K562 (cell line): ENCODE data around the gene CYB5D1. TPM values are rescaled to one million over a fixed set of nuclear protein-coding genes. Genes with fewer than 3 reads are reported as not detected.

Experiments used
- GMEB1 ChIP-seq: fragments of 250-450 bp; sonication (Bioruptor Pico); IDR thresholded peaks from 2 replicates; pipeline ENCODE4 v1.4.0; 2020; ENCODE audit warnings: mild to moderate bottlenecking
- MYBL2 ChIP-seq, 2 experiments: fragments of 450-650 bp in 1 of 2; sonication (generic) in 1 of 2; formaldehyde crosslinking in 1 of 2; IDR thresholded peaks; 2 replicates each; pipeline versions ENCODE4 v1.6.1 to v1.8.1; 2017 to 2022; ENCODE audit warnings: borderline replicate concordance in 1 of 2, inconsistent platforms in 1 of 2, low read depth in 1 of 2, mild to moderate bottlenecking in 1 of 2, missing genetic modification reagents in 1 of 2, moderate library complexity in 1 of 2
- THAP7 ChIP-seq: fragments of 250-450 bp; sonication (Bioruptor Pico); IDR thresholded peaks from 2 replicates; pipeline ENCODE4 v1.5.0; 2021
- ZBTB9 ChIP-seq: fragments of 450-650 bp; formaldehyde crosslinking; IDR thresholded peaks from 2 replicates; pipeline ENCODE4 v1.4.0; 2020; ENCODE audit warnings: mild to moderate bottlenecking, moderate library complexity
- ZNF280B ChIP-seq: fragments of 250-450 bp; sonication (Bioruptor Pico); IDR thresholded peaks from 2 replicates; pipeline ENCODE4 v1.5.1; 2021; ENCODE audit warnings: mild to moderate bottlenecking
- ZNF655 ChIP-seq: fragments of 250-450 bp; sonication (Bioruptor Pico); IDR thresholded peaks from 2 replicates; pipeline ENCODE4 v1.5.0; 2021
- polyA plus RNA-seq, 8 experiments: library from polyadenylated mRNA; depleted of rRNA in 4 of 8; stranded (reverse) in 5 of 8; unstranded in 3 of 8; fragments of >200 nt; fragmentation: Nextera tagmentation in 2 of 8; fragmentation: Illumina TruSeq in 1 of 8; extraction: Ambion mirVana in 2 of 8; extraction: Trizol in 1 of 8; gene quantifications; 2 replicates each; pipeline versions ENCODE4 v1.2.1 to v1.2.3, GENCODE V29; 2011 to 2014; ENCODE audit warnings: inconsistent platforms in 1 of 8, missing spikeins in 1 of 8
- total RNA-seq, 7 experiments: library from RNA; depleted of rRNA in 6 of 7; stranded (reverse); fragments of >200 nt in 6 of 7; fragmentation: Illumina TruSeq in 2 of 7; extraction: Trizol in 2 of 7; gene quantifications; 2 replicates each; pipeline versions ENCODE4 v1.2.1 to v1.2.3, GENCODE V29; 2011 to 2021; ENCODE audit warnings: low replicate concordance in 1 of 7
- TF ChIP-seq, protein P1 (sequence below): fragments of 250-450 bp; sonication (Bioruptor Pico); IDR thresholded peaks from 2 replicates; pipeline ENCODE4 v1.5.0; 2021; ENCODE audit warnings: mild to moderate bottlenecking, moderate library complexity
- TF ChIP-seq, protein P2 (sequence below), 2 experiments: fragments of 450-650 bp in 1 of 2; sonication (generic) in 1 of 2; formaldehyde crosslinking in 1 of 2; IDR thresholded peaks in 1 of 2; conservative IDR thresholded peaks in 1 of 2; 2 replicates each; pipeline versions ENCODE4 v1.6.1 to v1.8.1; 2016 to 2023; ENCODE audit warnings: mild to moderate bottlenecking in 2 of 2, moderate library complexity in 2 of 2, inconsistent platforms in 1 of 2, missing genetic modification reagents in 1 of 2

Gene CYB5D1
- total and polyA plus RNA-seq, 9 of the 15 experiments (the other 6 are each of a cell fraction or from before 2014, with no cell fraction given), result 2.4 to 7.9 (median 5.7) TPM

GRCh38 chr17:7856811-7857712 lies 741 bp upstream of the CYB5D1 start, which contains the start of gene NAA38 (continued):
- TF ChIP-seq ZNF280B (CRISPR knock-in tag) (no peak), GMEB1 (CRISPR knock-in tag) (peak; percentile 23; the same call in 1 of the 2 replicates), ZNF655 (no peak), THAP7 (CRISPR knock-in tag) (peak; percentile 15; the same call in 1 of the 2 replicates), ZBTB9 (no peak; the same call in 1 of the 2 replicates), MYBL2 (IDR thresholded peaks at IDR 0.05; ENCODE audit: low read depth) (no peak), MYBL2 (CRISPR knock-in tag; IDR thresholded peaks at IDR 0.05; ENCODE audit: borderline replicate concordance) (no peak)
- TF ChIP-seq, protein P1, sequence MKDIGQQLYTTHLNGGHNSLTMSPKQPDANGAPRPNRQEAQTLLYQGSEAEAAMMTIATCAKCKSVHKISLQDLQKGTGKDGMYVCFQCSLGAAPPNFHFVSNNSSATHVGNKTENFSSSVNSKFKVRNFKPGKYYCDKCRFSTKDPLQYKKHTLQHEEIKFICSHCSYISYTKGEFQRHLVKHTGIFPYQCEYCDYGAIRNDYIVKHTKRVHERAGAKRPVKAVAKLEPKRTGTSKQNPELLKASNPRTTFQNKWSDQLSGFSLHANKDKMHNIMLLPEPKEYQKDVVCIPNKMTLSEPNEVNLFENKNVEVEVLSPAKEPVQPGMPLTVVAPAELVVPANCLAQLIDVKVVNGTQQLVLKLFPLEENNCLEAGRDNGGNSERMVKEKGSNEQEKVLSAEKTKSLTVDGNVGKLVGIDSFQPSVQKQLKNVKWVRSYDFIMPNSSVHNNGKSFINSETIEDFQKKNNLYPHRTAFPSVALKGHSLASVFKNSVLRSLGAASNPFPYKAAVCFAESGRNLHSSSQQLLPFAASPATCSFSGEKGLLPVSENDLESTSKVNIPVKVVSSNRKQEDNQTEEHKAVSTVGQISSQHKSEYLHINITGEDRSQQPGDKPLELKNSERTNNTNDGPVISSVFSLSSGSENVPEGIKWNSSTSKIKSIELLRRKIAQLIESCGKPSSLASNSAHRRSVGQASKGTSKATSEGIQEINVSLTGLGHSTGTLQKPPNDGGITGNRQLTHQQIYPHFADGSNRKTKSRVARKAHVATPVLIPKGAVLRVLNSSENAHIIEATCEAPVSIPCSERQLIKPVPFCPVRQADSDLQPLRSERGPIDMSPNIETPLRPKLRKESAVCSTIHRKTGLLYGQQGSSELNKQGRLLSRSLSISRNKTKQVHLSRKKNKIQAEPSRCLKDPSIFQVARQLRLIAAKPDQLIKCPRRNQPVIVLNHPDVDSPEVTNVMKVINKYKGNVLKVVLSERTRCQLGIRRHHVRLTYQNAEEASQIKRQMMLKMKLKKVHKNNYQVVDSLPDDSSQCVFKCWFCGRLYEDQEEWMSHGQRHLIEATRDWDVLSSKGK (CRISPR knock-in tag), result no peak
- TF ChIP-seq, protein P2, sequence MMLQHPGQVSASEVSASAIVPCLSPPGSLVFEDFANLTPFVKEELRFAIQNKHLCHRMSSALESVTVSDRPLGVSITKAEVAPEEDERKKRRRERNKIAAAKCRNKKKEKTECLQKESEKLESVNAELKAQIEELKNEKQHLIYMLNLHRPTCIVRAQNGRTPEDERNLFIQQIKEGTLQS (IDR thresholded peaks at IDR 0.05), result no peak
- TF ChIP-seq, protein P2 (CRISPR knock-in tag; conservative IDR thresholded peaks at IDR 0.05), result no peak
